Transverse colon (tissue), 4 donors: Measurements from ENCODE around the gene NRG2.

Experiments
- CTCF ChIP-seq, 5 experiments: fragments of 200-600 bp in 3 of 5; fragments of 450-650 bp in 2 of 5; sonication (generic) in 3 of 5; IDR thresholded peaks; 1 replicate in 2 of 5; 2 replicates in 3 of 5; pipeline ENCODE4 v1.5.1; 2016 to 2017; ENCODE audit warnings: antibody characterized with exemption in 5 of 5, inconsistent platforms in 3 of 5, mild to moderate bottlenecking in 2 of 5, moderate library complexity in 1 of 5
- POLR2AphosphoS5 ChIP-seq, 3 donors: sonication (generic); formaldehyde crosslinking; IDR thresholded peaks; one replicate each; pipeline ENCODE4 v1.6.1; 2016; ENCODE audit warnings: antibody characterized with exemption in 3 of 3

- TF ChIP-seq CTCF (IDR thresholded peaks at IDR 0.05) (no peak), POLR2AphosphoS5 (IDR thresholded peaks at IDR 0.05) (no peak)
Measured at GRCh38 chr5:140076142-140076541, 33.0 kb upstream of the NRG2 start.
